Thyroid gland (tissue), 4 donors: Measurements from ENCODE around the gene ASGR1.

Experiments used
- CTCF ChIP-seq, 6 experiments: fragments of 200-600 bp in 3 of 6; fragments of 450-650 bp in 3 of 6; sonication (generic) in 3 of 6; IDR thresholded peaks; one replicate each; pipeline ENCODE4 v1.5.1; 2016 to 2019; ENCODE audit warnings: antibody characterized with exemption in 6 of 6, mild to moderate bottlenecking in 2 of 6, inconsistent platforms in 1 of 6, moderate library complexity in 1 of 6
- POLR2A ChIP-seq, 2 donors: fragments of 450-650 bp; IDR thresholded peaks; one replicate each; pipeline ENCODE4 v1.6.1; 2017; ENCODE audit warnings: antibody characterized with exemption in 2 of 2, mild to moderate bottlenecking in 2 of 2, moderate library complexity in 1 of 2

- no peak for TF ChIP-seq CTCF (IDR thresholded peaks at IDR 0.05)
- no peak for TF ChIP-seq POLR2A (IDR thresholded peaks at IDR 0.05)
Observed at GRCh38 chr17:7137171-7137943, 41.8 kb downstream of the ASGR1 start.
